H1 (cell line): ENCODE results near the gene GLOD4. TPM values are rescaled to one million over a fixed set of nuclear protein-coding genes. Genes with fewer than 3 reads are reported as not detected.

Experiments
- CTBP2 ChIP-seq: IDR thresholded peaks from 2 replicates; pipeline ENCODE4 v1.7.0; 2011; ENCODE audit warnings: borderline replicate concordance, mild to moderate bottlenecking, moderate library complexity, mixed read lengths, low read length; ENCODE audit not compliant: insufficient read depth, insufficient read length
- RFX5 ChIP-seq: IDR thresholded peaks from 2 replicates; pipeline ENCODE4 v1.6.1; 2011; ENCODE audit warnings: low read depth, low read length, improper control_type of control experiment, borderline replicate concordance
- polyA plus RNA-seq, 7 experiments: library from polyadenylated mRNA; depleted of rRNA in 3 of 7; stranded (reverse) in 5 of 7; unstranded in 2 of 7; fragments of >200 nt in 5 of 7; fragments of 200-250 nt in 2 of 7; gene quantifications; 1 replicate in 5 of 7; 2 replicates in 1 of 7; 4 replicates in 1 of 7; pipeline versions ENCODE4 v1.2.1 to v1.2.3, GENCODE V29; 2011 to 2013; ENCODE audit warnings: missing spikeins in 2 of 7, mixed read lengths in 2 of 7
- total RNA-seq: library from RNA; stranded (reverse); fragmentation: NEBNext Ultra II Directional; extraction: Animal tissue kit (Norgen Biotek cat#: 25700); gene quantifications from 2 replicates; pipeline ENCODE4 v1.2.1, GENCODE V29; 2021

The GLOD4 gene
- total and polyA plus RNA-seq, 2 of the 8 experiments (the other 6 are each of a cell fraction or from before 2014, with no cell fraction given), result 36.8 to 81.3 TPM

DNA sequence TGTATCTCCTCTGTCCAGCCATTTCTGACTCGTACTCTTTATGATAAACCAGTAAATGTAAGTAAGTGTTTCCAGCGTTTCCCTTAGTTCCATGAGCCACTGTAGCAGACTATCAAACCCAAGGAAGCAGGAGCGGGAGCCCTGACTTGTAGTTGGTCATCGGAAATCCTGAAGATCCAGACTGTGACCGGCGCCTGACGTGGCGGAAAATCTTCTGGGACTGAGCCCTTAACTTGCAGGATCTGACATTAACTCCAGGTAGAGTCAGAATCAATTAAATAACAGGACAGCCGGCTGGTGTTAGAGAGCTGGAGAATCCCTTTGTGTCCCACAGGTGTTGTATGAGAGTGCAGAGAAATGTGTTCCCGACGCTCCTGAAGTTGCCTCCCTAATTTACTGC, 4.0 kb downstream of the GLOD4 start (continued):
- TF ChIP-seq CTBP2 (no peak), RFX5 (no peak)
- TF ChIP-seq, all 59 proteins: peak for 0
